ENCODE results near the gene CGRRF1. TPM values are rescaled to one million over a fixed set of nuclear protein-coding genes. Genes with fewer than 3 reads are reported as not detected.

CGRRF1 gene
- total and polyA plus RNA-seq, 10 of the 15 experiments (the other 5 are each of a cell fraction or from before 2014, with no cell fraction given) = 5.5 to 47.7 (median 13.5) TPM

DNA sequence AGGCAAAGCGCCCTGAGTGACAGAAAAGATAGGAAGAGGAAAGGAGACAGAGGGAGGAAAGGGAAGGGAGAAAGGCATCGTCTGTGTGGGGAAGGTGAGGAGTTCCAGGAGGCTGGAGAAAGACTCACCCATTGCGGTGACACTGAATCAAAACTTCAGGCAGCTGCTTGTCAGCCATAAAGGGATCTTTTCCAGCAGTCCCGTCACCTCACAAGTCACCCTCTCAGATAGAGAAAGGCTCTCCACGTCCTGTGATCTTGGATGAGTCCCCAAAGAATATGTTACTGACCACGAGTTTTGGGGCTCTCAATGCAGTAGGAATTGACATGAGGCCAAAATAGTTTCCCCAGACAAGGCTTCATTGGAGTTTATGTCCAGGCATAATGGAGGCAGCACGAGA is 11.1 kb upstream of the CGRRF1 start (continued):
- TF ChIP-seq, protein P1, sequence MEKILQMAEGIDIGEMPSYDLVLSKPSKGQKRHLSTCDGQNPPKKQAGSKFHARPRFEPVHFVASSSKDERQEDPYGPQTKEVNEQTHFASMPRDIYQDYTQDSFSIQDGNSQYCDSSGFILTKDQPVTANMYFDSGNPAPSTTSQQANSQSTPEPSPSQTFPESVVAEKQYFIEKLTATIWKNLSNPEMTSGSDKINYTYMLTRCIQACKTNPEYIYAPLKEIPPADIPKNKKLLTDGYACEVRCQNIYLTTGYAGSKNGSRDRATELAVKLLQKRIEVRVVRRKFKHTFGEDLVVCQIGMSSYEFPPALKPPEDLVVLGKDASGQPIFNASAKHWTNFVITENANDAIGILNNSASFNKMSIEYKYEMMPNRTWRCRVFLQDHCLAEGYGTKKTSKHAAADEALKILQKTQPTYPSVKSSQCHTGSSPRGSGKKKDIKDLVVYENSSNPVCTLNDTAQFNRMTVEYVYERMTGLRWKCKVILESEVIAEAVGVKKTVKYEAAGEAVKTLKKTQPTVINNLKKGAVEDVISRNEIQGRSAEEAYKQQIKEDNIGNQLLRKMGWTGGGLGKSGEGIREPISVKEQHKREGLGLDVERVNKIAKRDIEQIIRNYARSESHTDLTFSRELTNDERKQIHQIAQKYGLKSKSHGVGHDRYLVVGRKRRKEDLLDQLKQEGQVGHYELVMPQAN (conservative IDR thresholded peaks at IDR 0.05) = no peak
- TF ChIP-seq, protein P2, sequence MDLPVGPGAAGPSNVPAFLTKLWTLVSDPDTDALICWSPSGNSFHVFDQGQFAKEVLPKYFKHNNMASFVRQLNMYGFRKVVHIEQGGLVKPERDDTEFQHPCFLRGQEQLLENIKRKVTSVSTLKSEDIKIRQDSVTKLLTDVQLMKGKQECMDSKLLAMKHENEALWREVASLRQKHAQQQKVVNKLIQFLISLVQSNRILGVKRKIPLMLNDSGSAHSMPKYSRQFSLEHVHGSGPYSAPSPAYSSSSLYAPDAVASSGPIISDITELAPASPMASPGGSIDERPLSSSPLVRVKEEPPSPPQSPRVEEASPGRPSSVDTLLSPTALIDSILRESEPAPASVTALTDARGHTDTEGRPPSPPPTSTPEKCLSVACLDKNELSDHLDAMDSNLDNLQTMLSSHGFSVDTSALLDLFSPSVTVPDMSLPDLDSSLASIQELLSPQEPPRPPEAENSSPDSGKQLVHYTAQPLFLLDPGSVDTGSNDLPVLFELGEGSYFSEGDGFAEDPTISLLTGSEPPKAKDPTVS (IDR thresholded peaks at IDR 0.05; ENCODE audit: low read depth, low read length) = no peak
- TF ChIP-seq, protein P3, sequence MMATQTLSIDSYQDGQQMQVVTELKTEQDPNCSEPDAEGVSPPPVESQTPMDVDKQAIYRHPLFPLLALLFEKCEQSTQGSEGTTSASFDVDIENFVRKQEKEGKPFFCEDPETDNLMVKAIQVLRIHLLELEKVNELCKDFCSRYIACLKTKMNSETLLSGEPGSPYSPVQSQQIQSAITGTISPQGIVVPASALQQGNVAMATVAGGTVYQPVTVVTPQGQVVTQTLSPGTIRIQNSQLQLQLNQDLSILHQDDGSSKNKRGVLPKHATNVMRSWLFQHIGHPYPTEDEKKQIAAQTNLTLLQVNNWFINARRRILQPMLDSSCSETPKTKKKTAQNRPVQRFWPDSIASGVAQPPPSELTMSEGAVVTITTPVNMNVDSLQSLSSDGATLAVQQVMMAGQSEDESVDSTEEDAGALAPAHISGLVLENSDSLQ (IDR thresholded peaks at IDR 0.05) = no peak
- no peak for TF ChIP-seq NBN (IDR thresholded peaks at IDR 0.05)
- TF ChIP-seq BHLHE40 (IDR thresholded peaks at IDR 0.05; ENCODE audit: borderline replicate concordance in 1 of 2, low read depth in 2 of 2, low read length in 1 of 2) = no peak
- no peak for TF ChIP-seq NR2C2 (IDR thresholded peaks at IDR 0.05; ENCODE audit: borderline replicate concordance, control insufficient read depth, insufficient read length, low read depth)
- TF ChIP-seq ESRRA (IDR thresholded peaks at IDR 0.05; ENCODE audit: low read length) = no peak
- TF ChIP-seq RELA (IDR thresholded peaks at IDR 0.05; ENCODE audit: borderline replicate concordance, partially characterized antibody) = no peak
- TF ChIP-seq, protein P4, sequence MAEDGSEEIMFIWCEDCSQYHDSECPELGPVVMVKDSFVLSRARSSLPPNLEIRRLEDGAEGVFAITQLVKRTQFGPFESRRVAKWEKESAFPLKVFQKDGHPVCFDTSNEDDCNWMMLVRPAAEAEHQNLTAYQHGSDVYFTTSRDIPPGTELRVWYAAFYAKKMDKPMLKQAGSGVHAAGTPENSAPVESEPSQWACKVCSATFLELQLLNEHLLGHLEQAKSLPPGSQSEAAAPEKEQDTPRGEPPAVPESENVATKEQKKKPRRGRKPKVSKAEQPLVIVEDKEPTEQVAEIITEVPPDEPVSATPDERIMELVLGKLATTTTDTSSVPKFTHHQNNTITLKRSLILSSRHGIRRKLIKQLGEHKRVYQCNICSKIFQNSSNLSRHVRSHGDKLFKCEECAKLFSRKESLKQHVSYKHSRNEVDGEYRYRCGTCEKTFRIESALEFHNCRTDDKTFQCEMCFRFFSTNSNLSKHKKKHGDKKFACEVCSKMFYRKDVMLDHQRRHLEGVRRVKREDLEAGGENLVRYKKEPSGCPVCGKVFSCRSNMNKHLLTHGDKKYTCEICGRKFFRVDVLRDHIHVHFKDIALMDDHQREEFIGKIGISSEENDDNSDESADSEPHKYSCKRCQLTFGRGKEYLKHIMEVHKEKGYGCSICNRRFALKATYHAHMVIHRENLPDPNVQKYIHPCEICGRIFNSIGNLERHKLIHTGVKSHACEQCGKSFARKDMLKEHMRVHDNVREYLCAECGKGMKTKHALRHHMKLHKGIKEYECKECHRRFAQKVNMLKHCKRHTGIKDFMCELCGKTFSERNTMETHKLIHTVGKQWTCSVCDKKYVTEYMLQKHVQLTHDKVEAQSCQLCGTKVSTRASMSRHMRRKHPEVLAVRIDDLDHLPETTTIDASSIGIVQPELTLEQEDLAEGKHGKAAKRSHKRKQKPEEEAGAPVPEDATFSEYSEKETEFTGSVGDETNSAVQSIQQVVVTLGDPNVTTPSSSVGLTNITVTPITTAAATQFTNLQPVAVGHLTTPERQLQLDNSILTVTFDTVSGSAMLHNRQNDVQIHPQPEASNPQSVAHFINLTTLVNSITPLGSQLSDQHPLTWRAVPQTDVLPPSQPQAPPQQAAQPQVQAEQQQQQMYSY (CRISPR knock-in tag; IDR thresholded peaks at IDR 0.05) = no peak
- TF ChIP-seq ZNF274 (IDR thresholded peaks at IDR 0.05; ENCODE audit: insufficient read depth, insufficient read length) = no peak

All from GM12878 (cell line).